NCI-H1436 treated with DMSO at 0.1 percent for 48 hours (cell line): Measurements from ENCODE around the gene VWC2.

Experiments used
- DNase-seq: peaks from one replicate; lab custom pipeline; 2025; lab: John Stamatoyannopoulos, UW

VWC2 gene

DNA sequence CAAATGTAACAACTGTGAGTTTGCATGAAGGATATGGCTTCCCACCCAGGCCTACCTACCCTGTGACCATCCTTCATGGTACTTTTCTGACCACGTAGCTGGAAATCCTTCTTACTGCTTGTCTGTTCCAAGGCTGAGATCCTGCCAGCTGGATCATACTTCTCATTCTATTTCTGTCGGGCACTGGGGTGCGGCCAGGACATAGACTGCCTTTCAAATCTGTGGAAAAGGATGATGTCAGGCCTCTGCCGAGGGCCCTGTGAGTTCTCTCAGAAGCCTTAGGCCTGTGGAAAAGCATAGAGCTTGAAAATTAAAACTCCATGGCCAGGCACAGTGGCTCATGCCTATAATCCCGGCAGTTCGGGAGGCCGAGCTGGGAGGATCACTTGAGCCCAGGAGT, 10.0 kb downstream of the VWC2 start:
- no peak for DNase-seq

- no peak for DNase-seq
Observed at GRCh38 chr7:49787980-49788379, 14.5 kb downstream of the VWC2 start.

DNA sequence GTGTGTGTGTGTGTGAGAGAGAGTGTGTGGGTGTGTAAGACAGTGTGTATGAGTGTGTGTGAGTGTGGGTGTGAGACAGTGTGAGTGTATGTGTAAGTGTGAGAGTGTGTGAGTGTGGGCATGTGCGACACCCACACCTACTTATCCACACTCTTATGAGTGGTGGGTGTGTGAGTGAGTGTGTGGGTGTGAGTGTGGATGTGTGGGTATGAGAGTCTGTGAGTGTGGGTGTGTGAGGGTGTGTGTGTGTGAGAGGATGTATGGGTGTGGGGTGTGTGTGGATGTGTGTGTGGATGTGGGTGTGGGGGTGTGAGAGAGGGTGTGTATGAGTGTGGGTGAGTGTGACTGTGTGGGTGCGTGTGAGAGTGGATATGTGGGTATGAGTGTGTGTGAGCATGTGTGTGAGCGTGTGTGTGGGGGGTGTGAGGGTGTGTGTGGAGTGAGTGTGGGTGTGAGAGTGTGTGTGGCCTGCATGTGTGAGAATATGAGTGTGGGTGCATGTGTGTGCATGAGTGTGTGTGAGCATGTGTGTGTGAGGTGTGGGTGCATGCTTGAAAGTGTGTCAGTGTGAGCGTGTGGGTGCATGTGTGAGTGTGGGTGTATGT, 15.1 kb downstream of the VWC2 start:
- no peak for DNase-seq

GRCh38 chr7:49789736-49790135, 16.3 kb downstream of the VWC2 start:
- DNase-seq, result no peak

GRCh38 chr7:49790209-49790608, 16.8 kb downstream of the VWC2 start:
- DNase-seq, result no peak

- no peak for DNase-seq
Observed at GRCh38 chr7:49791088-49791741, 17.8 kb downstream of the VWC2 start.

DNA sequence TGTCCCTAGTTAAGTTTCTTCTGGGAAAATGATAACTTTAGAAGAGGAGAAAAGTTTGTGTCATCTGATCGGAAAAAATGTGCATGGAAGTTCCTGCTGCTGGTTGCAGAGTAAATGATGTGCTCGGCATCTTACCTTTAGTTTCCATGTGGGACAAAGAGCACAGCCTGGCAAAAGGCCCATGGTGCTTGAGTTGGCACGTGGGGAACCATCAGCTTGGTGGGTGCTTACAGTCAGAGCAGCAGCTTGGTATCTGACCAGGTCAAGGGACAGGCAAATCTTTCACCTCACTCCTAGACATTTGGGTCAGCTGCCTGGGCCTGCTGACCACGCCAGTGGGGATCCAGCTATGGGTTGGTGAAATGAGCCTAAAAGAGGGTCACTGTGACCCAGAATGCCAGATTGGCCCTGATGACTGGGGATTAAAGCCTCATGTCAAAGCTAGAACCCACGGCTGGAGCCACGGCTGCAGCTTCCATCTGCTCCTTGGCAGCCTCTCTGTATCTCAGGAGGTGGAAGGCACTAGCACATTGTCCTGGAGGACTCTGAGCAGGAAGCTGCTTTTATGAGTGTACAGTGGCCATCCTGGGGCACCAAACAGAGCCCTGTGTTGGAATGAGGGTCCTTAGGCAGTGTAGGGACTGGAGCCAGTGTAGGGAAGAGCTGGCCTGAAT, 24.7 kb downstream of the VWC2 start:
- DNase-seq, result no peak

DNA sequence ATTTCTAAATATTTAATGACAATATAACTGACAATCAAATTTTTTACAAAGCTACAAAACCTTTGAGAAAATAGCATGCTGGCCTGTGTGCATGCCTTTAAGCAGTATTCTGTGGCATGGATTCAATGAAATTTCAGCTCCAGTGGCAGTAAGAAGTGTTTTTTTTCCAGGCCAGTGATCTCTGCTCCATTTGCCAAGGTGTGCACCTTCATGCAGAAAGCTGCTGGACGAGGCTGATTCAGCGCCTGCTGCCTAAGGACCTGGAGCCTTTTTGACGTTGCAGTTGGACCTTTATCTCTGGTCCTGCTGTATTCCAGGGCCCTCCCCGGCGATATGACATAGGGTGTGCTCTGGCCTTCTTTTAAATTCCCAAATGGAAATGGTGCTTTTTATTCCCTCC, 26.6 kb downstream of the VWC2 start:
- DNase-seq, result no peak

DNA sequence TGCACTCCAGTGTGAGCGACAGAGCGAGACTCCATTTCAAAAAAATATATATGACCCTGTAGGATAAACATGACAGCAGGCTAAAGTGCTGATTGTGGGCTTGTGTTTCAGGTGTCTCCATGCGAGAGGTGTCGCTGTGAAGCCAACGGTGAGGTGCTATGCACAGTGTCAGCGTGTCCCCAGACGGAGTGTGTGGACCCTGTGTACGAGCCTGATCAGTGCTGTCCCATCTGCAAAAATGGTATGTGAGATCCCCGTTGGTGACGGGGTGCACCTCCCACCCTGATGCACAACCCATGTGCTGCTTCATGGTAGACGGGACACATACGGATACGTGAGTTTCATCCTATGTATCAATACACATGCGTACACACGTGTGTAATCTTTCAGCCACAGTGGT, 29.2 kb downstream of the VWC2 start:
- DNase-seq, result no peak

- DNase-seq, result no peak
Observed at GRCh38 chr7:49803812-49804211, 30.4 kb downstream of the VWC2 start.

DNA sequence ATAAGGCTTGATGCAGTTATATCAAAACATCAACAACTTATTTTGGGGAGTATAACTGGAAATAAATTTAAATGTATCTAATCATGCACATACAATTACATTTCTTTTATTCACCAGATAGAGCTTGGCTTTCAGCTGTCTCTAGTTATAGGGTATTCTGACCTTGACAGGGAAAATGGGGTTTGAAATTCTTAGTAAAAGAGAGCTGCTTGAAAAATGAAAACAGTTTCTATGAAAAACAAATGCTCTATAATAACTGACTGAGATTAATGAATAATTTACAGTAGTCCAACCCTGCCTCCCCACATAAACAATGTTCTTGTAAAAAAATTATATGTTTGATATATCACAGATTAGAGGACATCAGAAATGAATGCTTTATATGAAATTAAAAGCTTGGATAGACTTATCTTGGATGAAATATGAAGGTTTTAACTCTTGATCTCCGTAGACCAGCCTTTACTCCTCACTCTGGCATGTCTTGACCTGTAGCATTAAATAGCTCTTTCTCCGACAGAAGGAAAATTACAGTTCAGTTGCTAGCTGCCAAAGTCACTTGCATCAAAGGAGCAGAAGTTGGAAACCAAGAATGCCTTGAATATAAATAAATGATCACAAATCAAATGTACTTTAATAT, 32.1 kb downstream of the VWC2 start:
- no peak for DNase-seq

- no peak for DNase-seq
Observed at GRCh38 chr7:49812534-49812933, 39.1 kb downstream of the VWC2 start.

DNA sequence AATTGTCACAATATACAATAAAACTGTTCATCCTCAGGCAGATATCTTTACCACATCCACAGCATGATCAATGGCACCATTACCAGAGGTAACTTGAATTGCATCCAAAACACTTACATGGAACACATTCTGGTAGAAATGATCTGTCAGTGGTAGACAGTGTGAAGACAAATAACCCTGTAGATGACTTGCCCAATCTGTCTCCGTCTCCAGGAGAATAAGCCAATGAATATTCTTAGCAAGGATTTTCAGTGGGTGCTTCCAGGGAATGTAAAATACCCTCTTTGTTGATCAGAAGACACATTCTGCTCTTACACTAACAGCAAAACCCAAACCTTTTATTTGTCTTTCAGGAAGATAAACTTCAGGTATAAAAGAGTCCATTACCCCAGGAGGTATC, 43.8 kb downstream of the VWC2 start:
- DNase-seq, result no peak

DNA sequence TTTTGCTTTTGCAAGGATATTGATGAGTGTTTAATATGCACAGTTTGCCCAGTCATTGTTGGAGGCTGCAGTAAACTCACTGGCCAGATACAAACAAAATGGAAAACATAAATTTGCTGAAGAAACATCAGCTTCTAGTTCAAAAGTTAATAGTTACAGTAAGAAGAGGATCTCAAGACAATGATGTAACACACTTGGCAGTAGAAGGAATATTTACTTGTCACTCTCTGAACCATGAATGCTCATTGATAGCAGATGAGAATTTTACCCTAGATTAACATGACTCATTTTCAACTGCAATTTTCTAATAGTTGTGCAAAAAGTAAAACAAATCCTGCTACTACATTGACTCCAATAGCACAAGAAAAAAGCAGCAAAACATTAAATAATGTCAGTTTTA, 47.7 kb downstream of the VWC2 start:
- no peak for DNase-seq

- DNase-seq, result no peak
Observed at GRCh38 chr7:49822856-49823255, 49.4 kb downstream of the VWC2 start.

DNA sequence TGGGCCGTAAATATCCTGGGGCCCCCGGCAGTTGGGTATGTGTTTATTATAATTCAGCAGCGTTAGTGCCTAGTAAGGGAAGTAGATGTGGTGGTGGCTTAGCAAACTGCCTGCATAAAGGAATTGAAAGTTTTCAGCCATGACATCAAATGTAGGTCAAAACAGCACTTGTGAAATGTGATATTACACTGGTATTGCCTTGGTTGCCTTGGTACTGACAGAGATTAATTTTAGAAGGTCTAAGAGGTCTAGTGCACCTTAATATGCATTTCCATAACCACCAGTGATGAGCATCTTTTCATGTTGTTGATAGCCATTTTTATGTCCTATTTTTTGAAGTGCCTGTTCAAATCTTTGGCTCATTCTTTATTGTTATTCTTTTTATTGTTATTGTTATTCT, 50.1 kb downstream of the VWC2 start:
- DNase-seq, result no peak

- no peak for DNase-seq
Observed at GRCh38 chr7:49839863-49840645, 66.6 kb downstream of the VWC2 start.

GRCh38 chr7:49840751-49841405, 67.4 kb downstream of the VWC2 start:
- DNase-seq, result no peak

DNA sequence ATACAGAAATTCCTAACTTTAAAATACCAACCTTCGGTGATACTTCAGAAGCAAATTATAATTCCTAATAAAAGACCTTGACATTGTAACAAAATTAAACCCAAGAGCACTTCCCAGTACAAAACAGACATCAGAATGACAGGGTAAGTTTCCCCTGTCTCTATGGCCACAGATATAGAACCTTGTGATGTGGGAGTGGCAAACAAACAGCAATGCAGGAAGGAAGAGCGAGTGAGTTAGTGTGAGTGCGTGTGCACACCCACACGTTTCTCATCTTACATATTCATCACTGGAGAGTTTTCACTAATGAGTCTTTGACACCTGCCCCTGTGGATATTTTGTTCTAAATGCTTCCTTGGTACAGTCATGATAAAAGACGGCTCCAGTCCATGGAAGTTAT, 72.2 kb downstream of the VWC2 start:
- no peak for DNase-seq

DNA sequence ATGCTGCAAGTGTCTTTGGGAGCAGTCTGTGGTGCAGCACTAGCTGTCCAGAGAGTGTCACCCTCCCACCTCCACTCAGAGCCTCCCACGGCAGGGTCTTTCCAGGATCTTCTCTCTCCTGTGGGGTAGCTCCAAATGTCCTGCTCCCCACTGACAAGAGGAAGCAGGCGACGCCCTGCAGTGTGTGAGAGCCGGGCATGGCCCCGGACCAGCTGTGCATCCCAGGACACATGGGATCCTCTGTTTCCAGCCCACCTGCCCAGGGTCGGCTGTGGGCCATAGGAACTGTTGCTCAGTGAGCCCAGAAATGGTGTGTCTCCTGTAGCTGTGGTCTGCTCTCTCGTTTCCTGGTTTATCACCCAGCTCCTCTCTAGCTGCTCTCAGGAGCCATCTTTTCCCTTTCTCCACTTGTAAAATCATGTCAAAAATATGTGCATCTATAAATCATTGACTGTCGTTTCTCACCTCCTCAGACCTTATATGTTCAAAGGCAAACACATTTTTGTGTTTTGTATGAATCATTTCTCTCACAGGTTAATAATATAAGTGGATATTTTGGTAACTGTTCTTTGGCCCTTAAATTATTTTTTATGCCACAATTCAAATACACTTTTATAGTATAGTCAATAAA, 74.9 kb downstream of the VWC2 start:
- DNase-seq, result no peak

DNA sequence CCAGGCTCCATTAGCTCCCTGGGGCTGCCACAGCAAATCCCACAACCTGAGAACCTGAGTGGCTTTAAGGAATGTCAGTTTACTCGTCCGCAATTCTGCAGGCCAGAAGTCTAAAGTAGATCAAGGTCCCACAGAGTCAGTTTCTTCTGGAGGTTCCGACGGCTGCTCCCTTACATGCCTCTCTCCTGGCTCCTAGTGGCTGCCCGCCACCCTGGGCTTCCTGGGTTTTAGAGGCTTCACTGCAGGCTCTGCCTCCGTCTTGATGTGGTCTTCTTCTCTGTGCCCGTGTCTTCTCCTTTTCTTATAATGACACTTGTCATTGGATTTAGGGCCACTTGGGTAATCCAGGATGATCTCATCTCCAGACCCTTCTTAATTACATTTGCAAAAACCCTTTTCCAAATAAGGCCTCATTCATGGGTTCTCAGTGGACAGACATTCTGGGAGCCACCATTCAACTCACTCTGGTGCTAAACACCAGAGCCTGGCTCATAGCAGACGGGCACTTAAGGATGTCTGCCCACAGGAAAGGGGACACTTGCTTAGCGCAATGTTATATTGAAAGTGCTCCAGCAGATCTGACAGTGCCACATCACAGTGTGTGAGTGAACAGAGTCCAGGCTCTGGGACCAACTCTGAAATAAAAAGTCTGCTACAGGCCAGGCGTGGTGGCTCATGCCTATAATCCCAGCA, 77.6 kb downstream of the VWC2 start:
- no peak for DNase-seq
